Esophagus squamous epithelium (tissue), 5 donors: ENCODE measurements around the gene FETUB. TPM values are rescaled to one million over a fixed set of nuclear protein-coding genes. Genes with fewer than 3 reads are reported as not detected.

Experiments used
- DNase-seq: peaks from one replicate; lab custom pipeline; 2025; lab: John Stamatoyannopoulos, UW
- H3K27ac ChIP-seq, 4 donors: fragments of 200-600 bp; sonication (generic); one replicate each; pipeline ENCODE4 v1.5.1; 2016 to 2019; ENCODE audit warnings: mild to moderate bottlenecking in 1 of 4
- H3K27me3 ChIP-seq, 4 donors: fragments of 200-600 bp; sonication (generic); 1 replicate in 3 of 4; 2 replicates in 1 of 4; pipeline versions ENCODE4 v1.5.1 to v1.6.0; 2017 to 2021; ENCODE audit warnings: antibody characterized with exemption in 1 of 4
- H3K36me3 ChIP-seq, 3 donors: fragments of 200-600 bp; sonication (generic); one replicate each; pipeline ENCODE4 v1.5.1; 2016 to 2019
- H3K4me1 ChIP-seq, 3 donors: fragments of 200-600 bp; sonication (generic); one replicate each; pipeline ENCODE4 v1.5.1; 2017 to 2019
- H3K4me3 ChIP-seq, 4 donors: fragments of 200-600 bp; sonication (generic); 1 replicate in 3 of 4; 2 replicates in 1 of 4; pipeline ENCODE4 v1.5.1; 2016 to 2019; ENCODE audit warnings: mild to moderate bottlenecking in 2 of 4, moderate library complexity in 1 of 4
- H3K9me3 ChIP-seq, 3 donors: fragments of 200-600 bp; sonication (generic); one replicate each; pipeline ENCODE4 v1.5.1; 2016 to 2019
- CTCF ChIP-seq, 6 experiments: fragments of 450-650 bp in 4 of 6; fragments of 200-600 bp in 2 of 6; sonication (generic) in 2 of 6; IDR thresholded peaks; one replicate each; pipeline ENCODE4 v1.5.1; 2016 to 2019; ENCODE audit warnings: antibody characterized with exemption in 6 of 6, mild to moderate bottlenecking in 4 of 6, moderate library complexity in 4 of 6
- POLR2A ChIP-seq, 4 donors: fragments of 450-650 bp; IDR thresholded peaks; one replicate each; pipeline ENCODE4 v1.6.1; 2017; ENCODE audit warnings: antibody characterized with exemption in 4 of 4, mild to moderate bottlenecking in 4 of 4, moderate library complexity in 3 of 4
- WGBS, 2 donors: methylation state at CpG; one replicate each; pipeline ENCODE4 v1.1.5; 2018; 5-methylcytosine and 5-hydroxymethylcytosine counted together
- intact Hi-C: fragments of 100-400 bp; cut with DNase I; formaldehyde crosslinking; loops from one replicate; pipeline ENCODE4 v1.15.0; 2022
- total RNA-seq, 4 donors: library from RNA; depleted of rRNA; stranded (reverse); fragments of >200 nt; gene quantifications; one replicate each; pipeline ENCODE4 v1.1.0, GENCODE V29; 2016
- donor health status: DM: yes; HTN: yes; CAD: no.

The FETUB gene
- total RNA-seq, 4 donors from 2014 or later, result 0.26 to 23.3 (median 5.0) TPM

DNA sequence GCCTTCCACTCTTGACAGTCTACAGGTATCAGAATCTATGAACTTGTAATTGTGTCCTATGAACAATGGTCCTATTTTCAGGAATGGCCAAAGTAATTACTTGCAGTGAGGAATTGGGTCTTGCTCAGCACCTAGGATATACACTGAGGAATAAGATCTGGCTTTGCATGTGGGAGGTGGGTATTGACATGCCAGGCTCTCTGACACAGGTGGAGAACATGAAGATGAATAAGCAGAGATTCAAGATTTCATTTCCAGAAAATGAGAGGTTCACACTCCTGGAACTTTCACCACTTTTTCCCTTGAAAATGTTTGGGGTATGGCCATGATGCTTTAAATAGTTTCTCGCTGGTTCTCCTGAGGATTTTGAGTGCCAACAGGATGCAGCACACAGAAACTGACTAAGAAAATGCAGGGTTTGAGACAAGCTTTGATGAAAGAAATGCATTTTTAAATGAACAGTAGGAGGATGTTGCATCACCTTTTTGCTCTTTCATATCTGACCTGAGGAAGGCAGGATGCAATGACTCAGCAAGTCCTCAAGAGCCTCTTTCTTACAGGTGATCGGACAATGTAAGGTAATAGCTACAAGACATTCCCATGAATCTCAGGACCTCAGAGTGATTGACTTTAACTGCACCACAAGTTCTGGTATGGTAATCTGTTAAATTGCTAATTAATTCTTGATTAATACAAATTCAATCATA, 29.3 kb downstream of the FETUB start:
- Histone ChIP-seq H3K4me1 (peaks cover 0 to 6% (median 0%) of the 10 kb centered on the region in 3 donors), H3K4me3 (no peak overlapping the region), H3K36me3 (no peaks in the 10 kb centered on the region), H3K9me3 (no peaks in the 10 kb centered on the region), H3K27ac (no peak overlapping the region), H3K27me3 (peaks cover 0 to 28% (median 0%) of the 10 kb centered on the region in 4 donors)
- WGBS, 2 donors, result 41 to 59% methylated on average over 2 of the region's 2 CpGs
- no peak for DNase-seq
- intact Hi-C loops, result no loop called here
- TF ChIP-seq CTCF (IDR thresholded peaks at IDR 0.05), result no peak
- TF ChIP-seq POLR2A (IDR thresholded peaks at IDR 0.05), result no peak

DNA sequence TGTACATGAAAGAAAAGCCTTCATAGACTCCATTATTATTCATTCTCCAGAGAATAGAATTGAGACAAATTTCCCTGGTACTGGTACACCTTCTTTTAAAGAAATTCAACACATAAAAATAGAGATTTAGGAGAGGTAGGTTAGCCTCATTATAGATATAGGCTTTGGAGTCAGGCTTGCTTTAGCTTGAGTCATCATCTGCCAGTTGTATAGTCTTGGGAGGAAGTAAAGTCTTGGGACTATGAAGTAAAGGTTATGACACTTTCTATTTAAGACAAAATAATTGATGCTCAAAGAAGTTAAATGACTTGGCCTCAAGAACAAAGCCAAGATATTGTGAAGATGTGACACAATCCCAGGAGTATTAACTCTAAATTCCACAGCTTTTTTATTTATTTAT, 30.0 kb downstream of the FETUB start:
- TF ChIP-seq POLR2A (IDR thresholded peaks at IDR 0.05) (no peak), CTCF (IDR thresholded peaks at IDR 0.05) (no peak)
- DNase-seq, result no peak
- Histone ChIP-seq H3K4me3 (no peak overlapping the region), H3K4me1 (peaks cover 0 to 6% (median 0%) of the 10 kb centered on the region in 3 donors), H3K36me3 (no peaks in the 10 kb centered on the region), H3K27ac (no peak overlapping the region), H3K27me3 (peaks cover 0 to 30% (median 0%) of the 10 kb centered on the region in 4 donors), H3K9me3 (no peaks in the 10 kb centered on the region)
- intact Hi-C loops, result no loop called here

- DNase-seq, result no peak
- intact Hi-C loops, result no loop called here
- Histone ChIP-seq H3K27me3 (peaks cover 0 to 23% (median 0%) of the 10 kb centered on the region in 4 donors), H3K27ac (no peak overlapping the region), H3K36me3 (no peaks in the 10 kb centered on the region), H3K4me1 (peaks cover 0 to 6% (median 0%) of the 10 kb centered on the region in 3 donors), H3K9me3 (no peaks in the 10 kb centered on the region), H3K4me3 (no peak overlapping the region)
- no peak for TF ChIP-seq CTCF (IDR thresholded peaks at IDR 0.05)
- WGBS, 2 donors, result 82 to 87% methylated on average over 3 of the region's 3 CpGs
These were observed 30.9 kb downstream of the FETUB start for GRCh38 chr3:186671051-186671450.

DNA sequence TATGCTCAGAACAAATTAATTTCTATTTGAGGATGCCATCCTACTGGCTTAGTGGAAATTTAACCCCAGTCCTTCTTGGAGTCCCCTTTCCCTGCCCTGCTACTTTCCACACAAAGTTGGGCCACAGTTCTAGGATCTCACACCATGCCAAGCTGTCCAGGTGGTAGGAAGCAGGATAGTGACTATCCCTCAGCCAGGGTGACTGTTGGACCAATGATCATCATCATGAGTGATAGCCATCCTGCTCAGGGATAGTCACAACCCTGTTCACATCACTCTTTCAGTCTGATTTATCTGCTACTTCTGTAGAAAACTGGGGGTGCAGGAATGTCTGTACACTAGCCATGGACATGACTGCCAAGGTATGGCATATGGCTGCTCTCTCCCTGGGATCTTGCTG, 38.4 kb downstream of the FETUB start:
- intact Hi-C loops, result no loop called here

More for the DNA sequence above, 38.4 kb downstream of the FETUB start:
- H3K36me3 ChIP-seq, result no peaks in the 10 kb centered on the region
- no peak overlapping the region for H3K27ac ChIP-seq
- H3K4me3 ChIP-seq, result no peak overlapping the region
- no peak for DNase-seq
- H3K9me3 ChIP-seq, result no peaks in the 10 kb centered on the region
- peaks cover 0 to 8% (median 0%) of the 10 kb centered on the region in 3 donors for H3K4me1 ChIP-seq
- peaks cover 0 to 10% (median 0%) of the 10 kb centered on the region in 4 donors for H3K27me3 ChIP-seq
- no peak for TF ChIP-seq POLR2A (IDR thresholded peaks at IDR 0.05)
- no peak for TF ChIP-seq CTCF (IDR thresholded peaks at IDR 0.05)
